GM23338 (cell line): Measurements from ENCODE around the gene FLYWCH1. TPM values are rescaled to one million over a fixed set of nuclear protein-coding genes. Genes with fewer than 3 reads are reported as not detected.

Experiments
- ATAC-seq: fragments of 200-7000 bp; cut with Tn5 transposase; 3 replicates; pipeline ENCODE4 v1.9.1; 2020
- DNase-seq: peaks from one replicate; pipeline ENCODE4 v3.0.0-alpha.2; 2015; ENCODE audit warnings: low spot score
- H2AFZ ChIP-seq: fragments of 200-600 bp; sonication (generic); 2 replicates; pipeline ENCODE4 v1.8.0; 2016; ENCODE audit warnings: antibody characterized with exemption, mild to moderate bottlenecking, moderate library complexity
- H3F3A ChIP-seq: fragments of 200-600 bp; sonication (generic); replicated peaks from 2 replicates; pipeline ENCODE4 v1.8.0; 2017; ENCODE audit warnings: antibody characterized with exemption, mixed run types, low read depth
- H3K27ac ChIP-seq: fragments of 200-600 bp; sonication (generic); 2 replicates; pipeline ENCODE4 v1.6.1; 2016; ENCODE audit warnings: low read depth
- H3K27me3 ChIP-seq: fragments of 200-600 bp; sonication (generic); 2 replicates; pipeline ENCODE4 v1.8.0; 2016; ENCODE audit warnings: mild to moderate bottlenecking, mixed run types, moderate library complexity; ENCODE audit not compliant: insufficient read depth
- H3K36me3 ChIP-seq: fragments of 200-600 bp; sonication (generic); 2 replicates; pipeline ENCODE4 v1.8.0; 2016; ENCODE audit warnings: mild to moderate bottlenecking; ENCODE audit not compliant: insufficient read depth
- H3K4me1 ChIP-seq: fragments of 200-600 bp; sonication (generic); 2 replicates; pipeline ENCODE4 v1.8.0; 2016; ENCODE audit warnings: mild to moderate bottlenecking, moderate library complexity; ENCODE audit not compliant: insufficient read depth
- H3K4me2 ChIP-seq: fragments of 200-600 bp; sonication (generic); 2 replicates; pipeline ENCODE4 v1.7.1; 2017; ENCODE audit warnings: mixed run types
- H3K4me3 ChIP-seq: fragments of 200-600 bp; sonication (generic); 2 replicates; pipeline ENCODE4 v1.6.1; 2016; ENCODE audit warnings: mixed run types
- H3K79me2 ChIP-seq: fragments of 200-600 bp; sonication (generic); replicated peaks from 2 replicates; pipeline ENCODE4 v1.8.0; 2017; ENCODE audit warnings: mild to moderate bottlenecking; ENCODE audit not compliant: insufficient read depth
- H3K9me2 ChIP-seq: fragments of 200-600 bp; sonication (generic); 2 replicates; pipeline ENCODE4 v1.8.0; 2017; ENCODE audit not compliant: insufficient read depth
- H4K20me1 ChIP-seq: fragments of 200-600 bp; sonication (generic); replicated peaks from 2 replicates; pipeline ENCODE4 v1.8.0; 2017; ENCODE audit warnings: mild to moderate bottlenecking; ENCODE audit not compliant: insufficient read depth
- H3K27ac Mint-ChIP-seq: 2 replicates; pipeline ENCODE4 v1.8.0; 2020; ENCODE audit warnings: inconsistent platforms, mild to moderate bottlenecking, moderate library complexity, mixed read lengths
- H3K27me3 Mint-ChIP-seq: 3 replicates; pipeline ENCODE4 v1.8.0; 2022; ENCODE audit warnings: low read depth, mild to moderate bottlenecking, moderate library complexity, mixed read lengths, inconsistent platforms; ENCODE audit not compliant: insufficient read depth, poor library complexity
- H3K36me3 Mint-ChIP-seq: 3 replicates; pipeline ENCODE4 v1.8.0; 2021; ENCODE audit warnings: low read depth, mild to moderate bottlenecking, inconsistent platforms, moderate library complexity, mixed read lengths
- H3K4me1 Mint-ChIP-seq: 3 replicates; pipeline ENCODE4 v1.8.0; 2020; ENCODE audit warnings: mild to moderate bottlenecking, inconsistent platforms, mixed read lengths
- H3K4me3 Mint-ChIP-seq: 3 replicates; pipeline ENCODE4 v1.8.0; 2021; ENCODE audit warnings: moderate library complexity, mild to moderate bottlenecking, inconsistent platforms, mixed read lengths
- H3K9me3 Mint-ChIP-seq: 3 replicates; pipeline ENCODE4 v1.8.0; 2020; ENCODE audit warnings: moderate library complexity, mild to moderate bottlenecking, inconsistent platforms, mixed read lengths
- CREB1 ChIP-seq: fragments of 250-450 bp; sonication (Bioruptor Pico); IDR thresholded peaks from 2 replicates; pipeline ENCODE4 v1.5.0; 2020; ENCODE audit warnings: low read depth, mild to moderate bottlenecking, moderate library complexity
- EZH2 ChIP-seq: fragments of 200-600 bp; sonication (generic); IDR thresholded peaks from one replicate; pipeline ENCODE4 v1.8.0; 2017; ENCODE audit warnings: antibody characterized with exemption, mild to moderate bottlenecking, low read depth; ENCODE audit not compliant: unreplicated experiment
- EZH2phosphoT487 ChIP-seq: fragments of 200-600 bp; sonication (generic); IDR thresholded peaks from one replicate; pipeline ENCODE4 v1.8.1; 2018; ENCODE audit warnings: antibody characterized with exemption; ENCODE audit not compliant: unreplicated experiment
- POLR2AphosphoS5 ChIP-seq: IDR thresholded peaks from 2 replicates; pipeline ENCODE4 v1.6.1; 2016; ENCODE audit warnings: antibody characterized with exemption, low read depth
- STAT1 ChIP-seq: IDR thresholded peaks from one replicate; pipeline ENCODE4 v1.6.1; 2016; ENCODE audit warnings: antibody characterized with exemption; ENCODE audit not compliant: unreplicated experiment
- ZNF114 ChIP-seq: fragments of 250-450 bp; sonication (Bioruptor Pico); IDR thresholded peaks from 2 replicates; pipeline ENCODE4 v1.5.0; 2020; ENCODE audit warnings: mild to moderate bottlenecking, moderate library complexity
- polyA plus RNA-seq: library from polyadenylated mRNA; unstranded; fragments of >200 nt; fragmentation: Nextera tagmentation; extraction: Ambion mirVana; gene quantifications from 2 replicates; pipeline ENCODE4 v1.2.1, GENCODE V29; 2016
- total RNA-seq: library from RNA; depleted of rRNA; stranded (reverse); fragments of >200 nt; shearing (Covaris generic); gene quantifications from 2 replicates; pipeline ENCODE4 v1.2.3, GENCODE V29; 2014
- TF ChIP-seq, protein P1 (sequence below): IDR thresholded peaks from 2 replicates; pipeline ENCODE4 v1.6.1; 2016; ENCODE audit warnings: antibody characterized with exemption
- TF ChIP-seq, protein P2 (sequence below): fragments of 250-450 bp; sonication (Bioruptor Pico); IDR thresholded peaks from 2 replicates; pipeline ENCODE4 v1.5.0; 2020; ENCODE audit warnings: mild to moderate bottlenecking, moderate library complexity

Gene FLYWCH1
- total and polyA plus RNA-seq, 2 experiments from 2014 or later, result 6.0 to 29.3 TPM

DNA sequence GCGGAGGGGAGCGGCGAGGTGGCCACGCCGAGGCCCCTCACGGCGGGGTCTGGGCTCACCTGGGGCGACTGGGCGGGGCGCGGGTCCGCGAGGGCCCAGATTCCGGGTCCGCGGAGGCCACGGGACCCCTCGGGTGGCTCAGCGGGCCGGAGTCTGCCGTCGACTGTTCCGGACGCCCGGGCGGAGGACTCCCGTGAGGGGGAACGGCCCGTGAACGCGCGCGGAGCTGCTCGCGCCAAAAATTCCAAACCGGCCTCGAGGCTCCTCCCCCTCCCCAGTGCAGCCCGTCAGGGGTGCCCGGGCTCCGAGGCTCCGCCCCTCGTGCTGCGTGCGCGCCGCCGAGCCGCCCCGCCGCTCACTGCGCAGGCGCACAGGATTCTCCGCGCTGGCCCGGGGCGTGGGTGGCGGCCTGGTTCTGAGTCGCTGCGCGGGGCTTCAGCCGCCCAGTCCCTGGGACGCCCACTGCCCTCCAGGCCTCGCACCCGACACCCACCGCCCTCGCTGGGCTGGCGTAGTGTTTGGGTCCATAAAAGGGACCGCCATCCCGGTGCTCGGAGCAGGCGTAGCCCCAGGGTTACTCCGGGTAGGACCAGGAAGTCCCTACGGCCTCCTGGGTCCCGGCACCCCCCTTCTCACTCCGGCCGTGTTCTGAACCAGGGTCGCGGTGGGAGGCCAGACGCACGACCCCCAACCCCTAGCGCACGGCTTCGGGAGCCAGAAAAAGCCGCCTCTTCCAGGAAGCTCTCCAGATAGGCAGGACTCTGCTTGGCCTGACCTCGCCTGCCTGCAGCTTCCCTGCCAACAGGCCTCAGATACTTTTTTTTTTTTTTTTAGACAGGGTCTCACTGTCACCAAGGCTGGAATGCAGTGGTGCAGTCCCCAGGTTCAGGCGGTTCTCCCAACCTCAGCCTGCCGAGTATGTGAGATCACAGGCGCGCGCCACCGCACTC lies 68.8 kb downstream of the FLYWCH1 start, which contains the start of gene PKMYT1:
Gene PKMYT1, minus strand, starts transcription at position 220 of the 950 bp plus-strand sequence. CDS start 789 bp downstream, outside the sequence.
- Mint-ChIP-seq H3K4me3 (peak within 1 kb of the TSS; percentile 85), H3K4me1 (peaks cover 22% of the 10 kb centered on the region), H3K36me3 (peaks cover 22% of the 10 kb centered on the region), H3K27ac (peak within 1 kb of the TSS; percentile 84), H3K27me3 (peaks cover 17% of the 10 kb centered on the region), H3K9me3 (peaks cover 2% of the 10 kb centered on the region; the same call in 2 of the 3 replicates)
- H3K9me2 ChIP-seq, result no peaks in the 10 kb centered on the region
- H2AFZ ChIP-seq, result peak within 1 kb of the TSS; percentile 81
- peaks cover 22% of the 10 kb centered on the region for H3K4me1 ChIP-seq
- peaks cover 8% of the 10 kb centered on the region; the same call in 1 of the 2 replicates for H4K20me1 ChIP-seq
- peaks cover 14% of the 10 kb centered on the region for H3K79me2 ChIP-seq
- H3K4me2 ChIP-seq, result peak within 1 kb of the TSS; percentile 92
- DNase-seq (peak; percentile 90), ATAC-seq (peak; percentile 67)
- no peaks in the 10 kb centered on the region for H3K27me3 ChIP-seq
- H3F3A ChIP-seq, result peaks cover 19% of the 10 kb centered on the region
- H3K4me3 ChIP-seq, result peak within 1 kb of the TSS; percentile 86
- H3K36me3 ChIP-seq, result 0 out of 2 replicates have a peak, but pooled peaks cover 3% of the 10 kb centered on the region
- H3K27ac ChIP-seq, result peak within 1 kb of the TSS; percentile 96
- TF ChIP-seq CREB1, result 0 out of 2 replicates have a peak, but pooled peaks have one; percentile 10
- TF ChIP-seq, protein P1, sequence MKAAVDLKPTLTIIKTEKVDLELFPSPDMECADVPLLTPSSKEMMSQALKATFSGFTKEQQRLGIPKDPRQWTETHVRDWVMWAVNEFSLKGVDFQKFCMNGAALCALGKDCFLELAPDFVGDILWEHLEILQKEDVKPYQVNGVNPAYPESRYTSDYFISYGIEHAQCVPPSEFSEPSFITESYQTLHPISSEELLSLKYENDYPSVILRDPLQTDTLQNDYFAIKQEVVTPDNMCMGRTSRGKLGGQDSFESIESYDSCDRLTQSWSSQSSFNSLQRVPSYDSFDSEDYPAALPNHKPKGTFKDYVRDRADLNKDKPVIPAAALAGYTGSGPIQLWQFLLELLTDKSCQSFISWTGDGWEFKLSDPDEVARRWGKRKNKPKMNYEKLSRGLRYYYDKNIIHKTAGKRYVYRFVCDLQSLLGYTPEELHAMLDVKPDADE, result no peak
- TF ChIP-seq POLR2AphosphoS5, result peak; percentile 90
- TF ChIP-seq EZH2phosphoT487, result no peak
- TF ChIP-seq ZNF114 (CRISPR knock-in tag), result no peak
- TF ChIP-seq, protein P2, sequence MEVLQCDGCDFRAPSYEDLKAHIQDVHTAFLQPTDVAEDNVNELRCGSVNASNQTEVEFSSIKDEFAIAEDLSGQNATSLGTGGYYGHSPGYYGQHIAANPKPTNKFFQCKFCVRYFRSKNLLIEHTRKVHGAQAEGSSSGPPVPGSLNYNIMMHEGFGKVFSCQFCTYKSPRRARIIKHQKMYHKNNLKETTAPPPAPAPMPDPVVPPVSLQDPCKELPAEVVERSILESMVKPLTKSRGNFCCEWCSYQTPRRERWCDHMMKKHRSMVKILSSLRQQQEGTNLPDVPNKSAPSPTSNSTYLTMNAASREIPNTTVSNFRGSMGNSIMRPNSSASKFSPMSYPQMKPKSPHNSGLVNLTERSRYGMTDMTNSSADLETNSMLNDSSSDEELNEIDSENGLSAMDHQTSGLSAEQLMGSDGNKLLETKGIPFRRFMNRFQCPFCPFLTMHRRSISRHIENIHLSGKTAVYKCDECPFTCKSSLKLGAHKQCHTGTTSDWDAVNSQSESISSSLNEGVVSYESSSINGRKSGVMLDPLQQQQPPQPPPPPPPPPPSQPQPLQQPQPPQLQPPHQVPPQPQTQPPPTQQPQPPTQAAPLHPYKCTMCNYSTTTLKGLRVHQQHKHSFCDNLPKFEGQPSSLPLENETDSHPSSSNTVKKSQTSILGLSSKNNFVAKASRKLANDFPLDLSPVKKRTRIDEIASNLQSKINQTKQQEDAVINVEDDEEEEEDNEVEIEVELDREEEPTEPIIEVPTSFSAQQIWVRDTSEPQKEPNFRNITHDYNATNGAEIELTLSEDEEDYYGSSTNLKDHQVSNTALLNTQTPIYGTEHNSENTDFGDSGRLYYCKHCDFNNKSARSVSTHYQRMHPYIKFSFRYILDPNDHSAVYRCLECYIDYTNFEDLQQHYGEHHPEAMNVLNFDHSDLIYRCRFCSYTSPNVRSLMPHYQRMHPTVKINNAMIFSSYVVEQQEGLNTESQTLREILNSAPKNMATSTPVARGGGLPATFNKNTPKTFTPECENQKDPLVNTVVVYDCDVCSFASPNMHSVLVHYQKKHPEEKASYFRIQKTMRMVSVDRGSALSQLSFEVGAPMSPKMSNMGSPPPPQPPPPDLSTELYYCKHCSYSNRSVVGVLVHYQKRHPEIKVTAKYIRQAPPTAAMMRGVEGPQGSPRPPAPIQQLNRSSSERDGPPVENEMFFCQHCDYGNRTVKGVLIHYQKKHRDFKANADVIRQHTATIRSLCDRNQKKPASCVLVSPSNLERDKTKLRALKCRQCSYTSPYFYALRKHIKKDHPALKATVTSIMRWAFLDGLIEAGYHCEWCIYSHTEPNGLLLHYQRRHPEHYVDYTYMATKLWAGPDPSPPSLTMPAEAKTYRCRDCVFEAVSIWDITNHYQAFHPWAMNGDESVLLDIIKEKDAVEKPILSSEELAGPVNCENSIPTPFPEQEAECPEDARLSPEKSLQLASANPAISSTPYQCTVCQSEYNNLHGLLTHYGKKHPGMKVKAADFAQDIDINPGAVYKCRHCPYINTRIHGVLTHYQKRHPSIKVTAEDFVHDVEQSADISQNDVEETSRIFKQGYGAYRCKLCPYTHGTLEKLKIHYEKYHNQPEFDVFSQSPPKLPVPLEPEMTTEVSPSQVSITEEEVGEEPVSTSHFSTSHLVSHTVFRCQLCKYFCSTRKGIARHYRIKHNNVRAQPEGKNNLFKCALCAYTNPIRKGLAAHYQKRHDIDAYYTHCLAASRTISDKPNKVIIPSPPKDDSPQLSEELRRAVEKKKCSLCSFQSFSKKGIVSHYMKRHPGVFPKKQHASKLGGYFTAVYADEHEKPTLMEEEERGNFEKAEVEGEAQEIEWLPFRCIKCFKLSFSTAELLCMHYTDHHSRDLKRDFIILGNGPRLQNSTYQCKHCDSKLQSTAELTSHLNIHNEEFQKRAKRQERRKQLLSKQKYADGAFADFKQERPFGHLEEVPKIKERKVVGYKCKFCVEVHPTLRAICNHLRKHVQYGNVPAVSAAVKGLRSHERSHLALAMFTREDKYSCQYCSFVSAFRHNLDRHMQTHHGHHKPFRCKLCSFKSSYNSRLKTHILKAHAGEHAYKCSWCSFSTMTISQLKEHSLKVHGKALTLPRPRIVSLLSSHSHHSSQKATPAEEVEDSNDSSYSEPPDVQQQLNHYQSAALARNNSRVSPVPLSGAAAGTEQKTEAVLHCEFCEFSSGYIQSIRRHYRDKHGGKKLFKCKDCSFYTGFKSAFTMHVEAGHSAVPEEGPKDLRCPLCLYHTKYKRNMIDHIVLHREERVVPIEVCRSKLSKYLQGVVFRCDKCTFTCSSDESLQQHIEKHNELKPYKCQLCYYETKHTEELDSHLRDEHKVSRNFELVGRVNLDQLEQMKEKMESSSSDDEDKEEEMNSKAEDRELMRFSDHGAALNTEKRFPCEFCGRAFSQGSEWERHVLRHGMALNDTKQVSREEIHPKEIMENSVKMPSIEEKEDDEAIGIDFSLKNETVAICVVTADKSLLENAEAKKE (CRISPR knock-in tag), result no peak
- no peak for TF ChIP-seq EZH2
- no peak for TF ChIP-seq STAT1
